Stimulated activated effector memory CD8-positive, alpha-beta T cell treated with anti-CD3 and anti-CD28 coated beads, Interleukin-12 subunit alpha, Interleukin-12 subunit beta, amount 100 ng/mL, for 72 hours (primary cell): Measurements from ENCODE around the gene BCL7A.
"Not testable (repeated sequence)": the region's sequence is repeated elsewhere in the genome, so short reads cannot be mapped to it uniquely, and the experiment has no call there.

ENCODE experiments used
- ATAC-seq: fragments of 150-1000 bp; cut with Tn5 transposase; 2 replicates; pipeline ENCODE4 v1.10.0; 2021
- DNase-seq, 2 donors: peaks; one replicate each; pipeline ENCODE4 v3.0.0; 2021 to 2022; ENCODE audit warnings: low spot score in 2 of 2
- H3K27ac Mint-ChIP-seq: one replicate; pipeline ENCODE4 v1.8.0; 2022; ENCODE audit warnings: mild to moderate bottlenecking, mixed read lengths
- H3K36me3 Mint-ChIP-seq: one replicate; pipeline ENCODE4 v1.8.0; 2022; ENCODE audit warnings: mild to moderate bottlenecking, mixed read lengths
- H3K4me1 Mint-ChIP-seq: one replicate; pipeline ENCODE4 v1.8.0; 2022; ENCODE audit warnings: mixed read lengths
- H3K4me3 Mint-ChIP-seq: one replicate; pipeline ENCODE4 v1.8.0; 2022; ENCODE audit warnings: mild to moderate bottlenecking, mixed read lengths
- H3K9me3 Mint-ChIP-seq: one replicate; pipeline ENCODE4 v1.8.0; 2022; ENCODE audit warnings: mixed read lengths

Gene BCL7A

GRCh38 chr12:122029620-122030423 is 8.1 kb downstream of the BCL7A start:
- H3K27ac Mint-ChIP-seq = peak overlapping the region; percentile 74
- peak in 1 of 2 donors; percentile 64 for DNase-seq
- no peaks in the 10 kb centered on the region for H3K9me3 Mint-ChIP-seq
- H3K4me3 Mint-ChIP-seq = peak overlapping the region; percentile 25
- H3K36me3 Mint-ChIP-seq = peaks cover 7% of the 10 kb centered on the region
- ATAC-seq = peak; percentile 29
- H3K4me1 Mint-ChIP-seq = peaks cover 18% of the 10 kb centered on the region

DNA sequence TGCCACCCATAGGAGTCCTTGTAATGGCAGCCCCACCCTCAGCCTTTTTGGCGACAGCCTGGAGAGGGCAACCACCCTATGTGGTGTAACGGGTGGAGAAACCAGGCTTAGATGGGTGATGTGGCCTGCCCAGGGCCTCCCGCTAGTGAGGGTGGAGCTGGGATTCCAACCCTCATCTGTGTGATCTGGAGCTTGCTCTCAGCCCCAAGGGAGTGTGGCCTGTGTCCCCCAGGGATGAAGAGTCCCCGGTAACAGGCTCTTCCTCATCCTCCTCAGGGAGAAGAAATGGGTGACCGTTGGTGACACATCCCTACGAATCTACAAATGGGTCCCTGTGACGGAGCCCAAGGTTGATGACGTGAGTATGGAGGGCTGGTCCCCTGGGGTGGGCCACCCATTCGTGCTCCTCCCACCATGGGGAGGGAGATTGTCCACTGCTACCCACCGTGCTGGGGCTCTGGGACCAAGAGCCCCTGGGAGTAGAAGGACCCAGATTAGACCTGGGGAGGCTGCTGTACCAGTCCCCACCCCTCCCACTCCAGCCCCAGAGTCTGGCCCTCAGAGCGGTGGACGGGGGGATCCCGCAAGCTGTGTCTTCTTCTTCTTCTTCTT is 8.8 kb downstream of the BCL7A start:
- Mint-ChIP-seq H3K27ac (no peak overlapping the region), H3K36me3 (peaks cover 7% of the 10 kb centered on the region), H3K4me3 (no peak overlapping the region), H3K4me1 (peaks cover 18% of the 10 kb centered on the region), H3K9me3 (no peaks in the 10 kb centered on the region)
- DNase-seq (no peak), ATAC-seq (no peak)

DNA sequence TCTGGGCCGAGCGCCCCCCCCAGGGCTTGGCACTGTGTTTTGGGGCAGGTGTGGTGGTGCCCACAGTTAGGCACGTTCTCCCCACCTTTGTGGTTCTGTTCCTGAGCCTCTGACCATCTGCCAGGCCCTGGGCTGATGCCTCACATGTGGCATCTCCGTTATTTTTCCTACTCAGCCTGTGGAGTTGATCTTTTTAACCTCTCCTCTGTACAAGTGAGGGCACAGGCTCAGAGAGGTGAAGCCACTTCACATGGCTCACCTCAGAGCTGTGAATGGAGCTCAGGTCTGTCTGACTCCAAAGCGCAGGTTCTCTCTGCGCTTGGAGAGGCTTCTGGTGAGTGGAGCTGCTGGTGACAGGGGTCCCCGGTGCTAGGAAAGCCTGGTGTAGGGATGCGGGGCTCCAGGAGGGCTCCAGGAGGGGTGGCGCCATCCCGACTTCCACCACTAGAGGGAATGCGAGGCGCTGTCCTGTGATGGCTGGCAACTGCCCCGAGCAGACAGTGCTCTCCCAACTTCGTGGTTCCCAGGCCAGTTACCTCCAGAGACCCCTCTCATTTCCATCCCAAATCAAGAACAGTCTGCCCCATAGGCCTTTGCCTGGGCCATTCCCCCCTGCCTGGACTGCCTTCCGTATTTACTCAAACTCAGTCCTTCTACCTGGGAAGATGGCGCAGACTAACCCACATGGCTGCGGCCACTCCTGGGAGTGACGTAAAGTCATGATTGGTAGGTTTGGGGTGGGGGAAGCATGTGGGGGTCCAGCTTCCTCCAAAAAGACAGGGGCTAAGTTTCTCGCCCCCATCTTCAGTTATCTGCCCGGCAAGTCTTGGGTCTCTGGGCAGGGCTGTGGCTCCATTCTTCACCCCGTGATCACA is 9.9 kb downstream of the BCL7A start:
- H3K27ac Mint-ChIP-seq = no peak overlapping the region
- no peaks in the 10 kb centered on the region for H3K9me3 Mint-ChIP-seq
- no peak overlapping the region for H3K4me3 Mint-ChIP-seq
- ATAC-seq (peak; percentile 48), DNase-seq (peak; percentile 25 to 81)
- H3K36me3 Mint-ChIP-seq = peaks cover 7% of the 10 kb centered on the region
- peaks cover 18% of the 10 kb centered on the region for H3K4me1 Mint-ChIP-seq

DNA sequence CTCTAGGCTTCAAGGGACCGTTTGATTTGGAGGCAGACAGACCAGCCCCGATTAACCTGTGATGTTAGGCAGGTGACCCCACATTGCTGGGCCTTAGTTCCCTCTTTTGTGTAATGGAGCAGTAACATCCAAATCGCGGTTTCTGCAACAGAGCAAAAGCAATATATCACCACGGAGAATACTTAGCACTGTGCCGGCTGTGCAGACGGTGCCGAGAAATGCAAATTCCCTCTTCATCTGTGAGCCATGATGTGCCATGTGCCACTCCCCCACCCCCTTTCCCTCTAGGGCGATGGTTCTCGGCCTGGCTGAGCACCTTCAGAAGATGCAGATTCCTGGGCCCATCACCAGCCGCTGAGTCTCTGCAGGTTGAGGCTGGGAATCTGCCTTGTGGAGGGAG is 10.9 kb downstream of the BCL7A start:
- Mint-ChIP-seq H3K4me3 (no peak overlapping the region), H3K9me3 (no peaks in the 10 kb centered on the region), H3K27ac (no peak overlapping the region), H3K36me3 (peaks cover 7% of the 10 kb centered on the region), H3K4me1 (peaks cover 18% of the 10 kb centered on the region)
- ATAC-seq (no peak), DNase-seq (no peak)

- H3K4me3 Mint-ChIP-seq = no peak overlapping the region
- no peaks in the 10 kb centered on the region for H3K4me1 Mint-ChIP-seq
- no peak for ATAC-seq
- H3K36me3 Mint-ChIP-seq = no peaks in the 10 kb centered on the region
- no peaks in the 10 kb centered on the region for H3K9me3 Mint-ChIP-seq
- no peak for DNase-seq
- H3K27ac Mint-ChIP-seq = no peak overlapping the region
Measured at GRCh38 chr12:122035292-122035691, 13.6 kb downstream of the BCL7A start.

DNA sequence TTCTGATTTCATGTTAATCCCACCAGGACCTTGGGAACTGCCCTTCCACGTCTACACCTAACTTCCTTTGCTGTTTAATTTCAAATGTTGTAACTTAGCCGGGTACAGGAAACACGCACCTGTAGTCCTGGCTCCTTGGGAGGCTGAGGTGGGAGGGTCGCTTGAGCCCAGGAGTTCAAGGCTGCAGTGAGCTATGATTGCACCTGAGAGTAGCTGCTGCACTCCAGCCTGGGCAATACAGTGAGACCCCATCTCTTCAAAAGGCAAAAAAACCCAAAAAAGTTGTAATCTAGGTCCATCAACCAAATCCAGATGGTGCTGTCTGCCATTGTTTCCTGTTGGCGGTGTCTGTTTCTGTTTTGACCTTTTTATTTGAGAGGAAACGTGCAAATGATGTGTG is 14.5 kb downstream of the BCL7A start:
- DNase-seq (no peak), ATAC-seq (no peak)
- Mint-ChIP-seq H3K36me3 (no peaks in the 10 kb centered on the region), H3K27ac (no peak overlapping the region), H3K4me1 (no peaks in the 10 kb centered on the region), H3K9me3 (no peaks in the 10 kb centered on the region), H3K4me3 (no peak overlapping the region)

DNA sequence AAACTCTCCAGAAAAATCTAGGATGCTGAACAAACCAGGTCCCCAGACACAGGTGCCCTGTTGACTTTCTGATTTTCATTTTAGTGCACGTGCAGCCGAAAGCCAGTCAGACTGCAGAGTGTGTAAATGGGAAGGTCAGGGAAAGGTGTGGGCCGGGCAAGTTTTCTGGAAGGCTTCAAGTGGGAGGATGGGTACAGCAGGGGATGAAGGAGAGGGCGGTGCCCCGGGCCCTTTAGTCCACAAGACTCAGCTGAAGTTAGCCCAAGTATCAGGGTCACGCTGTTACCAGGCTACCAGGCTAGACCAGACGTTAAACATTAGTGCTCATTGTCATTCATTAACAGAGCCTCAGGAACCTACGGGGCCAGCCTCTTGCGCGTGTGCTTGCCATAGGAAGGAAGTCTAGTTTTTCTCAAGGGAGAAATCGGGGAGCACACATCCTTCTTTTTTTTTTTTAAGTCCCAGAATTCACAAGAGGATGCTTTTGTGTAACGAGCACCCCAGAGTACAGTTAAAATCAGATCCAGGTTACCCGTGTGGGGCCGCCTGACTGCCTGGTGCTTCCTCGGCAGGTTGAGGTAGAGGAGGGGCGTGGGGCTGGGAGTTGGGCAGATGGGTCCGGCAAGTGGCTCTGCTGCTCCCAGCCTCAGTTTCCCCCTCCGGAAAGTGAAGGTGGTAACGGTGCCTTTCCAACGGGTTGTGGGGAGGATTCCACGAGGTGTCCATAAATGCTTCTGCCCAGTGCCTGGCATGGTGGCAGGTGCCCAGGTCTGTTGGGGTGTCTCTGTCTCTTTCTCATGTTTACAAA is 19.1 kb downstream of the BCL7A start:
- no peak for DNase-seq
- H3K36me3 Mint-ChIP-seq = no peaks in the 10 kb centered on the region
- H3K4me3 Mint-ChIP-seq = no peak overlapping the region
- H3K9me3 Mint-ChIP-seq = no peaks in the 10 kb centered on the region
- no peaks in the 10 kb centered on the region for H3K4me1 Mint-ChIP-seq
- no peak overlapping the region for H3K27ac Mint-ChIP-seq
- no peak for ATAC-seq

GRCh38 chr12:122041458-122041857 is 19.8 kb downstream of the BCL7A start:
- not testable (repeated sequence) for H3K36me3 Mint-ChIP-seq, H3K9me3 Mint-ChIP-seq, DNase-seq, H3K4me3 Mint-ChIP-seq, ATAC-seq, H3K27ac Mint-ChIP-seq, H3K4me1 Mint-ChIP-seq

- Mint-ChIP-seq H3K4me3 (no peak overlapping the region), H3K4me1 (no peaks in the 10 kb centered on the region), H3K36me3 (no peaks in the 10 kb centered on the region), H3K9me3 (no peaks in the 10 kb centered on the region), H3K27ac (no peak overlapping the region)
- ATAC-seq (no peak), DNase-seq (no peak)
Measured at GRCh38 chr12:122042910-122043309, 21.2 kb downstream of the BCL7A start.

- no peak overlapping the region for H3K27ac Mint-ChIP-seq
- no peak for ATAC-seq
- no peaks in the 10 kb centered on the region for H3K4me1 Mint-ChIP-seq
- H3K36me3 Mint-ChIP-seq = no peaks in the 10 kb centered on the region
- no peaks in the 10 kb centered on the region for H3K9me3 Mint-ChIP-seq
- H3K4me3 Mint-ChIP-seq = no peak overlapping the region
- DNase-seq = no peak
Measured at GRCh38 chr12:122043476-122043875, 21.8 kb downstream of the BCL7A start.

GRCh38 chr12:122045262-122045661 is 23.6 kb downstream of the BCL7A start:
- Mint-ChIP-seq H3K27ac (no peak overlapping the region), H3K9me3 (no peaks in the 10 kb centered on the region), H3K36me3 (no peaks in the 10 kb centered on the region), H3K4me3 (no peak overlapping the region), H3K4me1 (no peaks in the 10 kb centered on the region)
- ATAC-seq = no peak
- no peak for DNase-seq

GRCh38 chr12:122046145-122046544 is 24.5 kb downstream of the BCL7A start:
- ATAC-seq (no peak), DNase-seq (no peak)
- Mint-ChIP-seq H3K27ac (no peak overlapping the region), H3K36me3 (no peaks in the 10 kb centered on the region), H3K4me3 (no peak overlapping the region), H3K4me1 (no peaks in the 10 kb centered on the region), H3K9me3 (no peaks in the 10 kb centered on the region)

DNA sequence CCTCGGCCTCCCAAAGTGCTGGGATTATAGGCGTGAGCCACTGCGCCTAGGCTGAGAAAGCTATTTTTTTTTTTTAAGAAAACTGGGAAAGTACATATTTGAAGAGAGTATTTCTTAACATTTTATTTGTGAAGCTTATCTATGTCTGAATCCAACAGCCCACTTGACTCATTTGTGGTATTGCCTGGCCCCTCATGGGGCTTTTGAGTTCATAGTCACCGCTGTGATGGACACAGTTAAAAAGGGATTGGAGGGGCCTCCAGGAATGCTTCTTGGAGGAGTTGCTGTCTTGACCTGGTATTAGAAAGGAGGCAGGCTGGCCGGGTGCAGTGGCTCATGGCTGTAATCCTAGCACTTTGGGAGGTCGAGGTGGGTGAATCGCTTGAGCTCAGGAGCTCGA is 26.5 kb downstream of the BCL7A start:
- Mint-ChIP-seq H3K4me3 (no peak overlapping the region), H3K27ac (no peak overlapping the region), H3K9me3 (no peaks in the 10 kb centered on the region), H3K4me1 (no peaks in the 10 kb centered on the region), H3K36me3 (no peaks in the 10 kb centered on the region)
- DNase-seq (no peak), ATAC-seq (no peak)

- peaks cover 8% of the 10 kb centered on the region for H3K4me1 Mint-ChIP-seq
- H3K4me3 Mint-ChIP-seq = no peak overlapping the region
- ATAC-seq (no peak), DNase-seq (no peak)
- no peaks in the 10 kb centered on the region for H3K9me3 Mint-ChIP-seq
- H3K36me3 Mint-ChIP-seq = no peaks in the 10 kb centered on the region
- H3K27ac Mint-ChIP-seq = no peak overlapping the region
Measured at GRCh38 chr12:122049827-122050226, 28.1 kb downstream of the BCL7A start.

- no peak overlapping the region for H3K27ac Mint-ChIP-seq
- no peak overlapping the region for H3K4me3 Mint-ChIP-seq
- ATAC-seq (no peak), DNase-seq (no peak)
- H3K4me1 Mint-ChIP-seq = peaks cover 8% of the 10 kb centered on the region
- no peaks in the 10 kb centered on the region for H3K36me3 Mint-ChIP-seq
- no peaks in the 10 kb centered on the region for H3K9me3 Mint-ChIP-seq
Measured at GRCh38 chr12:122050706-122051105, 29.0 kb downstream of the BCL7A start.
